ENCODE results near the gene PDCD4.

Gene PDCD4

DNA sequence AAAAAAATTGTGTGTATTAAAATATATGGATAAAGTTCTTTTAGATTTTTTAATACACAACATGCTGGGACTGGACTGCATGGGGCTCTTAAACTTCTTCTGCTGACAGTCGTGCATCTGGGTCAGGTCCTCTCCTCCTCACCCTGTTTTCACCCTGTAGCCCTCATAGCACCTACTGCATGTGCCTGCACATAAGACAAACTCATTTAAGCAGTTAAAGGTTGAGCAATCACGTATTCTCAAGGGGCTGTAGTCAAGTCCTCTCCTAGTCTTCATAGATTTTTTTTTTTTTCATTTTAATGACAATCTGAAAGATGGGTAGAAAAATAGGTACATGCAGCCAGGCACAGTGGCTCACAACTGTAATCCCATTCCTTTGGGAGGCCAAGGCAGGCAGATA is 23.6 kb upstream of the PDCD4 start:
- TF ChIP-seq ZNF274 (IDR thresholded peaks at IDR 0.05; ENCODE audit: low read depth, low read length): no peak
- no peak overlapping the region for H3K4me3 ChIP-seq (ENCODE audit: low read length)

DNA sequence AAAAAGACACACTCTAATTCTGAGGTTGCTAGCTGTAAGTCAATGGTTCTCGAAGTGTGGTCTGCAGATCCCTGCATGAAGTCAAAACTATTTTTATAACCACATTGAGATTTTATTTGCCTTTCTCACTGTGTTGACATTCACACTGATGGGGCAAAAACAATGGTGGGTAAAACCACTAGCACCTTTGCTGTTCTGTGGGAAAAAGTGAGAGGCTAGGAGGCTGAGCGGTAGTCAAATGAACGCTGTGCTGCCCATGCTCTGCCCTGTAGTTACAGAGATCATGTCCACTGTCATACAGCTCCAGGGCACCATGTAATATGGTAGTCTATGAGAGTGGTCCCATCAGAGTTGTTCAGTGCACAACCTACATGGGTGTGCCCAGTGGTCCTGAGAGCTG is 21.6 kb upstream of the PDCD4 start:
- TF ChIP-seq ZNF274 (IDR thresholded peaks at IDR 0.05; ENCODE audit: low read depth, low read length): no peak

DNA sequence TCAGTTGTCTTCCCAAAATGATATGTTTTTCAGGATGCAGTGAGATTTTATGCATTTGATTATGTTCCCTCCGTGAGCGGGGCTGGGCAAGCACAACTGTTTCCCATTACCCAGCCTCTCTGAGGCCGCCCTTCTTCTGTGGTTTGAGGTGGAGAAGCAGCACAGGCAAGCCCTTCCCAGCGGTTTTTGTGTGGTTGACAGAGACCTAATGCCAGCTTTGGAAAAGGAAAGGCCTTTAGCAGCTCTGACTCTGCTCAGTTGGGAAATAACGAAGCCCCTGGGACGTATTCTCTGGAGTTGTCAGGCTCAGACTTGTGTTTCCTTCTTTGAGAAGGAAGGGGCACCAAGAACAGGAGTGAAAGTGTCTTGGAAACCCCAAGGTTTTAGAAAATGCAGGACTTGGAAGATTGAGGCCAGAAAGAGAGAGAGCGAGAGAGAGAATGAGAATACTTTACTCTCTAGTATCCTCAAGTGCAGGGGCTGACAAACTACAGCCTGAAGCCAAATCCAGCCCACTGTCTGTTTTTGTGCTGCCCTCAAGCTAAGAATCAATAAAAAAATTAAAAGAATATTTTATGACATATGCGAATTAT is 20.6 kb upstream of the PDCD4 start:
- TF ChIP-seq ZNF274 (IDR thresholded peaks at IDR 0.05; ENCODE audit: low read depth, low read length): no peak
- H3K4me3 ChIP-seq (ENCODE audit: low read length): no peak overlapping the region

More for the DNA sequence above, 21.6 kb upstream of the PDCD4 start:
- H3K4me3 ChIP-seq (ENCODE audit: low read length): no peak overlapping the region

DNA sequence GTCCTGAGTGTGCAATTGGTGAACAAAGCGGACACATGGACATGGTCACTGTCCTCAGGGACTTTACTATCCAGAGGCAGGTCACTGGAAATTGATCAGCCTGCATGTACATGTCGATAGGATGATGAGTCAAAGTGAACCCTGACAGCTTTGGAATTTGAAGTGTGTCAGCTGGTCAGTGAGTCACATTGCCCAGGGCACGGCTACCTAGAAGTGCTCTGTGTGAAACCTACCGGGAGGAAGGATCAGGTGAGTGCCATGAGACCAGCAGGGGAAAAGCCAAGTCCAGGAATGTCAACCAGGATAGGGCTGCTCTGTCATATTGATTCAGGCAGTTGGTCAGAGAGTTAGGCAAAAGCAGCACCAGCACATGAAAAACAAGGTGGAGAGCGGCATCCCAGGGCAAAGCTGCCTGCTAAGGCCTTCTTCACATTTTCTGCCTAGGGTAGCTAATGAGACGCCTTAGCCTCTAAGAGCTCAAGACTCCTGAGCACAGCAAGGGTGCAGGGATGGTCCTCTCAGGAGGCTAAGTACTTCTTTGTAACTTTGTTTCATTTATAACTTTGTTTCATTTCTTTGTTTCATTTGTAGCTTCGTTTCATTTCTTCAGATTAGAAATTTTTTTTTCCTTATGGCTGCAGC is 19.4 kb upstream of the PDCD4 start:
- H3K4me3 ChIP-seq (ENCODE audit: low read length): no peak overlapping the region; the same call in 1 of the 2 replicates
- TF ChIP-seq ZNF274 (IDR thresholded peaks at IDR 0.05; ENCODE audit: low read depth, low read length): no peak

DNA sequence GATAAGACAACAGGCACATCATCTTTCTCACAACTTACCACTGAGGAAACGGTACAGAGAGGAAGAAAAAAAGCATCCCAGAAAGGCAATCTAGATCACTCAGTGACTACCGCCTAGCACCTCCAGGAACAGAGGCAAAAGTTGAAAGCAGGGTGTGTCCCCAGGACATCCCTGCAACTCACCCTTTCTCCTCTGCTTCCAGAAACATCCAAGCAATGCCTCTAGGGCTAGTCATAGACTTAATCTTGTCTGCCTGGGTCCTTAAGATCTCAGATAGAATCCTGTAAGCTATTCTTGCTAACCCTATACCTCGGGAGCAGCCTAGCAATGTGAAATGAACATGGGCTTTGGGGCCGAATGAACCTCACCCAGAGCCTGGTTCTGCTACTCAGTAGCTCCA is 18.8 kb upstream of the PDCD4 start:
- no peak overlapping the region for H3K4me3 ChIP-seq (ENCODE audit: low read length)
- no peak for TF ChIP-seq ZNF274 (IDR thresholded peaks at IDR 0.05; ENCODE audit: low read depth, low read length)

DNA sequence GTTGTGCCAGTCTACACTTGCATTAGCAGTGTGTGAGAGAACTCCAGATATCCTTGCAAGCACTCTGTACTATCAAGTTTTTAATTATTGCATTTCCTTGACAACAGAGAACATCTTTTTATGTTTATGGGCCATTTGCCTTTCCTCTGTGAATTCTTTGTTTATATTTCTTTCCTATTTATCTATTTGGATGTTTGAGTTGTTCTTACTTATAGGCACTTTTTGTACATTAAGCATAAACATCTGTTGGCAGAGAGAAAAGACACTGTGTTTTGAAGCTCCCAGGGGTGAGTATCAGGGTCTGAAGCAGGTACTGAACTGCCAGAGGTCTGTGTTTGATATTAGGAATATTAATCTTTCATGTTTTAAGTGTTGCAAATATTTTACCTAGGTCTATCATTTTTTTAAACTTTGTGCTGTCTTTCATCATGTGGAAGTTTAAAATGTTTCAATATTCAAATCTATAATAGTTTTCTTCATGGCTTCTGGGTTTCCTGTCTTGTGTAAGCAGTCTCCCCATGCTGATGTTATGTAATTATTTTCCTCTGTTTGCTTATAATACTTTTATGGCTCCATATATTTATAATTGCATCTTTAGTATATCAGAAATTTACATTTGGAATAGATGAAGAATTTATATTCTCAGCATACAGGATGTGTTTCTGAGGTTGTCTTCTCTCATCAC is 17.7 kb upstream of the PDCD4 start:
- no peak overlapping the region for H3K4me3 ChIP-seq (ENCODE audit: low read length)
- TF ChIP-seq ZNF274 (IDR thresholded peaks at IDR 0.05; ENCODE audit: low read depth, low read length): no peak

DNA sequence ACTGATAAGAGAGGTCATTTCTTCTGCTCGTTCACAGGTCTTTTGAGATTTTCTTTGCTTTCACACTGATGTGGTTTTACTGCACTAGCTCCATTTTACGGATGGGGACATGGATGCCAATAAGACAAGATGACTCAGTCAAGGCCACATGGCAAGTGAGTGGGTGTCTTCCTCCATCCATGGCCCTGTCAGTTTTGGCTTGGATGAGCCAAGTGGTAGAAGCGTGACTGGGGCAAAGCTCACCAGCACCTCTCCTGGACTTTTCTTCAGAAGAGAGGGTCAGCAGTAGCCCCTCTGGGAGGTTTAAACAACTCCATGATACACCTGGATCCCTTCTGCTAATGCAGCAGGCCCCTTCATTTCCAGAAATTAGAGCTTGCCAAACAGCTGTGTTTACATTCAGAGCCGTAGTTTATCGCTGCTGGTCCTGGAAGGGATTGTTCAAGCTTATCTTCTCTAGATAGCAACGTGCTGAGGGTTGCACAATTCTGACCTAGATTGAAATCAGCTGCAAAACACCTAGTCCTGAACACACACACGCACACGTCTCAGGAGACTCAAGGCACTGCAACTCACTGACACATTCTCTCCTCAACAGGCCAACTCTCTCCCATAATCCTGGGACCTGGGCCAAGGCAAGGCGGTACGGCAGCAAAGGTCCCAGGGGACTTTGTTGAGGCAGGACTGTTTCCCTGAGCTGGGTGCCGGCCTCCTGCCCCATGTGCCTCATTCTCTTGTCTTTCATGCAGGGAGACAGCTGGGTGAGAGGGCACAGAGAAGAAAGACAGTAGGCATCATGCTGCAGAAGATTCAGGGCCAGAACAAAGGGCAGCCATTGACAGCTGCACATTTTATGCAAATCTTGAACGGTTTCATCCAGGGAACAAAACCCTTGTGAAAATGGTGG is 14.2 kb upstream of the PDCD4 start:
- TF ChIP-seq ZNF274 (IDR thresholded peaks at IDR 0.05; ENCODE audit: low read depth, low read length): no peak
- no peak overlapping the region for H3K4me3 ChIP-seq (ENCODE audit: low read length)

DNA sequence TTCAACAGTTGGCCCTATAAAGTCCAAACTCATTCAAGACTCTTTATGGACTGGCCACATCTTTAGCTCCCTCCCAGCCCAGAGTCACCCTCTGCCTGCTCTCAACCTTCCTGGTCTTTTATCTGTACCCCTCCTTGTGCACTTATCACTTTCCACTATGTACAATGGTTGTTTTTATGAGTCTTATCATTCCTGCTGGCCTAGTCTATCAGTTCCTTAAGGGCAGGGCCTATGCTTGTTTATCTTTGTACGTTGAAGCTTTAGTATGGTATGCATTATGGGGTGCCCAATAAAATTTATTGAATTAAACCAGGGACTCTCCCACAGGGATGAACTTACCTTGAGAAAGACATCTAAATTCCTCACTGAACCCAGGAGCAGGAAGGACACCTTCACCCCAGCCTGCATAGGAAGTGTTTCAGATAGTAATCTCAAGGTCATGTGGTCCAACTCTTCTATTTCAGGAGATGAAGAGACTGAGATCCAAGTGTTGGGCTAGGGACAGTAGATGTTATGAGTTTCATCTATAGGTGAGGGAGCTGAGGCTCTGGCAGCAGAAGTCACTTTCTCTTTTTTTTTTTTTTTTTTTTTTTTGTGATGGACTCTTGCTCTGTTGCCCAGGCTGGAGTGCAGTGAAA is 13.3 kb upstream of the PDCD4 start:
- TF ChIP-seq ZNF274 (IDR thresholded peaks at IDR 0.05; ENCODE audit: low read depth, low read length): no peak
- H3K4me3 ChIP-seq (ENCODE audit: low read length): no peak overlapping the region

DNA sequence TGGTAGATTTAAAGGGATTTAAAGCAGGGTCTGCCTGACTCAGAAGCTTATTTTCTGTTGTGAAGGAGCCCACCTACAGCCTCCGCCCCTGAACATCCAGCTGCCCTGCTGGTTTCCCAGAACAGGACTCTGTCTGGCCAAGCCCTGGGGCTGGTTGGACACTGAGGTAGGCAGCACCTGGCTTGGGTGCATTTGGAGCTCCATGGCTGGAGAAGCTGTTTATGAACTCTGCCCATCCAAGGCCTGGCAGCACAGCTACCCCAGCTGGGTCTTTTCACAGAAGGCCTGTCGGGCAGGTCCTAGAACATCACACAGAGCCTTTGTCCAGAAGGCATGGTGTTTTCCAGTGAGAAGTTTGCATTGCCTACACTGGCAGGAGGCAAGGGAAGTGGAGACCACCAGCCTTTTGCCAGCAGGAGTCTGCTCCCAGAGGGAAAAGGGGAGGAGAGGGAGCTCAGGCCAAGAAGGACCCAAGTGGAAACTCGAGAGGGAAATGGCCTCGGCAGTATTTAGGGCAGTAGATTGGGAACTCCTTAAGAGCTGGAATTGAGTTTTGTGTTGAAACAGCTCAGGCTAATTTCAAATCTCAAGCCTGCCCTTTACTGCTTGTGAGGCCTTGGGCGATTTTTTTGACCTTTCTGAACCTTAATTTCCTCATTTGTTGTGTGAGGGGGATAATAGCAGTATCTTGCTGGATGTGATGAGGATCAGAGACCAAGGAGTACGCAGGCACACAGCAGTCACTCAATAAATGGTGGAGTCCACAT is 12.3 kb upstream of the PDCD4 start:
- no peak overlapping the region for H3K4me3 ChIP-seq (ENCODE audit: low read length)
- no peak for TF ChIP-seq ZNF274 (IDR thresholded peaks at IDR 0.05; ENCODE audit: low read depth, low read length)

DNA sequence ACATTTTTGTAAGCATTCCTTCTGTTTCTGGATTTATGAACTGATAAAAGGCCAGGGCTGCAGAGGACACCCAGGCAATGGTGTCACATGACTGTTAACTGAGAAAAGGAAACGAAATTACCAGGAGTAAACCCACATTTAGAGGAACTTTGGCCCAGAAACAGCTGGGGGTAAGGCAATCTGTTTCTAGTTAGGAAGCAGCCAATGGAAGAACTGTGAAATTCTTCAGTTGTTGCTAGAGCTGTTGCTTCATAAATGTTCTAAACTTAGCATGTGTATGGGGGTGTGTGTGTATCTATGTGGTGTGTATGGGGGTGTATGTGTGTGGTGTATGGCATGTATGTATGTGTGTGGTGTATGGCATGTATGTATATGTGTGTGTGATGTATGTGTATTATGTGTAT is 11.8 kb upstream of the PDCD4 start:
- H3K4me3 ChIP-seq (ENCODE audit: low read length): no peak overlapping the region
- no peak for TF ChIP-seq ZNF274 (IDR thresholded peaks at IDR 0.05; ENCODE audit: low read depth, low read length)

DNA sequence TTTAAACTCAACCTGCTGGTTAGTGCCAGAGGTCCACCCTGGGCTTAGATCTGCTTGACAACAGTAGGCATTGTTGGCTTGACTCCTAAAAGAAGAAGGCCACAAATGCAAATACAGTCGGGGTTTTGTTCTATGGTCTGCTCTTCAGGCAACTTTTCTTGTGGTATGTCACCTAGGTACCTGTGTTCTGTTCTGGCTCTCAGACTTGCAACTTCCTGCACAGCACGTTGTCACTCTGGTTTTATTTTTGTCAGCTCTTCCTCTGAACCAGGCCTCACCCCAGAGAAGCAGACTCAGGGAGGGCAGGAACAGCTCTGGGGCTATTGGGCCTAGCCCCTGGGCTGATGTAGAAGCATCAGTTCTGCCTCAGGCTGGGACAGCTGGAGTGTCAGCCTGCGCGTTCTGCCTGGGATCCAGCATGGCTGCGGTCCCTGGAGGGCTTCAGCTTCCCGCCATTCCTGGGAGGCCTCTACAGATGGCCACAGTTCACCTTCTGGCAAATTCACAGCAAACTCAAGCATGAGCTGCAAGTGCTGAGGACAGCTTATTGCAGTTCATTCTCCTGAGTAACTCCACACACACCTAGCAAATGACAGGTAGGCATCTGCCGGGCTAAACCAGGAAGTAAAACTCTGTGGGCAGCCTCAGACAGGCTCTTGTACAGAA is 11.0 kb upstream of the PDCD4 start:
- H3K4me3 ChIP-seq (ENCODE audit: low read length): no peak overlapping the region; the same call in 1 of the 2 replicates
- no peak for TF ChIP-seq ZNF274 (IDR thresholded peaks at IDR 0.05; ENCODE audit: low read depth, low read length)

DNA sequence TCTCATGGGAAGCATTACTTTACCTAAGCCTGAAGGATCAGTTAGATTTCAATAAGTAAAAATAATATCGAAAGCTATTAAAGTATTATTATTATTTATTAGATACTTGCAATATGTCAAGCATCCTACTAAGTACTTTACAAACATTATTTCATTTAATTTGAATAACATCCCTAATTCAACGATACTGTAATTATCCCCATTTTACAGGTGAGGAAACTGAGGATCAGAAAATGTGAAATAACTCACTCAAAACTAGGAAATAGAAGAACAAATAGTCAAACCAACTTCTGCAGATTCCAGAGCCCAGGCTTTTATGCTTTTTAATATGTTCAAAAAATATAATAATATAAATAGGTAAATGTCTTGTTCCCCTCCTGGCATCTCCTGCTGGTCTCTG is 10.3 kb upstream of the PDCD4 start:
- H3K4me3 ChIP-seq (ENCODE audit: low read length): peak overlapping the region; percentile 20; the same call in 1 of the 2 replicates

More for the DNA sequence above, 10.3 kb upstream of the PDCD4 start:
- TF ChIP-seq ZNF274 (IDR thresholded peaks at IDR 0.05; ENCODE audit: low read depth, low read length): no peak

All from GM08714 (cell line).